Stimulated activated naive B cell treated with anti-CD40 and anti-IgM and Interleukin-4, amounts not matched to agents 10 μg/mL and 1 μg/mL and 100 μg/mL, for 72 hours (primary cell): Measurements from ENCODE around the gene USF3.

Experiments used
- ATAC-seq, 2 donors: fragments of 150-1000 bp; cut with Tn5 transposase; replicated peaks; 2 replicates each; pipeline ENCODE4 v1.10.0; 2021; ENCODE audit warnings: moderate library complexity in 1 of 2
- DNase-seq: peaks from one replicate; pipeline ENCODE4 v3.0.0; 2021
- H3K27ac Mint-ChIP-seq: one replicate; pipeline ENCODE4 v1.8.0; 2022; ENCODE audit warnings: mild to moderate bottlenecking, mixed read lengths
- H3K27me3 Mint-ChIP-seq, 2 donors: one replicate each; pipeline ENCODE4 v1.8.0; 2022; ENCODE audit warnings: mixed read lengths in 2 of 2
- H3K36me3 Mint-ChIP-seq, 2 donors: one replicate each; pipeline ENCODE4 v1.8.0; 2022; ENCODE audit warnings: mixed read lengths in 2 of 2, mild to moderate bottlenecking in 1 of 2
- H3K4me1 Mint-ChIP-seq, 2 donors: one replicate each; pipeline ENCODE4 v1.8.0; 2022; ENCODE audit warnings: mixed read lengths in 2 of 2, mild to moderate bottlenecking in 1 of 2
- H3K4me3 Mint-ChIP-seq, 2 donors: one replicate each; pipeline ENCODE4 v1.8.0; 2022; ENCODE audit warnings: mild to moderate bottlenecking in 2 of 2, mixed read lengths in 2 of 2, moderate library complexity in 1 of 2
- H3K9me3 Mint-ChIP-seq, 2 donors: one replicate each; pipeline ENCODE4 v1.8.0; 2022; ENCODE audit warnings: mixed read lengths in 2 of 2, mild to moderate bottlenecking in 1 of 2

The USF3 gene

DNA sequence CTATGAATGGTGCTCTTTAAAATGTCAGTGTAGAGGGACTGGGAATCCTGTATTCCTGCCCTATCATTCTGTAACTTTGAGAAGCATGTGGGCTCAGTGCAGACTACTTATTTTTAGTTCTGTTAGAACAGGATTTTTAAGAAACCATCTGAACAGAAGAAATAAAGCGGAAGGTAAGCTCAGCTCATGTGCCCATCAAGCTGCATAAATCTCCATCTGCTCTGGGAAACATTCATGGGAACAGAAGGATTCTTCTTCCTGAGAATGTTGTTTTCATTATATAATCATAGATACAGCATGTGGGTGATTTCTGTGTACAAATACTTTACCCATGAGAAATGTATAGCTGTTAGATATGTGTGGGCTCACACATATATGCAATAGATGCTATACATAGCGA lies 94.2 kb downstream of the USF3 start:
- no peaks in the 10 kb centered on the region for H3K27me3 Mint-ChIP-seq
- ATAC-seq (no peak), DNase-seq (no peak)
- no peaks in the 10 kb centered on the region for H3K9me3 Mint-ChIP-seq
- H3K4me3 Mint-ChIP-seq, result no peak overlapping the region
- peaks cover 20 to 26% of the 10 kb centered on the region in 2 donors for H3K36me3 Mint-ChIP-seq
- H3K4me1 Mint-ChIP-seq, result peaks cover 11 to 19% of the 10 kb centered on the region in 2 donors
- H3K27ac Mint-ChIP-seq, result no peak overlapping the region

GRCh38 chr3:113601240-113601639 lies 95.2 kb downstream of the USF3 start:
- H3K4me3 Mint-ChIP-seq, result no peak overlapping the region
- peaks cover 3 to 11% of the 10 kb centered on the region in 2 donors for H3K4me1 Mint-ChIP-seq
- no peaks in the 10 kb centered on the region for H3K9me3 Mint-ChIP-seq
- no peak for ATAC-seq
- H3K36me3 Mint-ChIP-seq, result peaks cover 20 to 28% of the 10 kb centered on the region in 2 donors
- H3K27ac Mint-ChIP-seq, result no peak overlapping the region
- no peaks in the 10 kb centered on the region for H3K27me3 Mint-ChIP-seq
- no peak for DNase-seq

DNA sequence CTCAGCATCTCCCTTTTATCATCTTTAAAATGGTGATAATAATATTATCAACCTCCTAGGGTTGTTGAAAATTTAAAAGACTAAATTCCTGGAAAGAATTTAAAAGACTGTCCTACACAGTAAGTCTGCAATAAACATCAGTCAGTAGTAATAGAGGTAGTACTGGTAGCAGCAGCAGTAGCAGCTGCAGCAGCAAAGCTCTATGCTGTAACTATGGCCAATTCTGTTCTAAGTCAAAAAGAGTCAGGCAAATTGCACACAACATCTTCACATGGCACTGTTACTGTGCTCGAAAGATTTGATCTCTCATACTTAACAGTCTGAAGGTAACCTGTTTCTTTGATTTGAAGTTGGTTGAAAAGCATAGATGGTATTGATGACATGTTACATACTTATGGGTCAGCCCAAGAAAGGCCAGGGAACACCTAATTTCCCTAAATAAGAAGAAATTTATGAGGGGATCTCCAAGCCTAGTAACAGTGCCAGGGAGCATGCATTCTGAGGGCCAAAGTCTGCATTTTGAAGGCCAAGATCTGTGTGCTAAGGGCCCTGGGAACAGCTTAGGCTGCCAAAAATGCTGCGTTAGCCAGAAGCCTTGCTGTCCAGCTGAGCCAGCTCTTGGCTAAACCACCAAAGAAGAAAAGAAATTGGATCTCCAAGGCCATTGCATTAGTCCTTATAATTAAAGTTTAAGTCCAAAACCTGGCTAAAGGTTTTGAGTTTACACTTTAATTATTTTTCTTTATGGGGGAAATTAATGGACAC lies 95.8 kb downstream of the USF3 start:
- Mint-ChIP-seq H3K9me3 (no peaks in the 10 kb centered on the region), H3K4me1 (peaks cover 3 to 6% of the 10 kb centered on the region in 2 donors), H3K27ac (no peak overlapping the region), H3K36me3 (peaks cover 20 to 33% of the 10 kb centered on the region in 2 donors), H3K27me3 (no peaks in the 10 kb centered on the region), H3K4me3 (no peak overlapping the region)
- DNase-seq (no peak), ATAC-seq (no peak)
